GM19099 (cell line): ENCODE measurements around the gene NECAB2.

ENCODE experiments used
- POLR2A ChIP-seq: IDR thresholded peaks from 3 replicates; pipeline ENCODE4 v1.6.1; 2011; ENCODE audit warnings: low read depth; ENCODE audit not compliant: insufficient read length; ENCODE audit errors: extremely low read depth

NECAB2 gene

DNA sequence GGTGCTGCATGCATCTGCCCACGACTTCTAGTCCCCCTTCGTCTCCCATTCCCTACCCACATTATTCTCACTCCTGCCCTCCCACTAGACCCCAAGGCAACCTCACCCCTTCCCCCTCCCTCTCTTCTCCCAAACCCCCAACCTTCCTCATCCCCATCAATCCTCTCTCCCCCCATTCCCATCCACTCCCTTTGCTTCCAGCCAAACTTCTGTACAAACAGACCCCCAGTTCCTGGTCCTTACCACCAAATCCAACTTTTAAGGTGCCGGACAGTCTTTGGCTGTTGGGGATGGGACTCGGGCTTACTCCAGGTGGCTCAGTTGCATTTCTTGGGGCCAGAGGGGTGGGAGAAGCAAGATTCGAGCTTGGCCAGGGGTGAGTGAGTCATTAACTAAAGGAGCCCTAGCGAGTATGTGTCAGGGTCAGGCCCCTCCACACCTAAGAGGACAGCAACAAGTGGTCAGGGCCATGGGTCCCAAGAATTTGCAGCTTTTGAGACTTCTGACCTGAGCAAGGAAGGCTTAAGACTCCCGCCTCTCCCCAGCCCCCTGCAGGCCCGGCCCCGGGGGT is 74.3 kb downstream of the NECAB2 start, which contains the start of gene SLC38A8:
Gene SLC38A8, minus strand, starts transcription at position 488 of the 571 bp plus-strand sequence. CDS start 638 bp downstream, outside the sequence.
- no peak for TF ChIP-seq POLR2A

DNA sequence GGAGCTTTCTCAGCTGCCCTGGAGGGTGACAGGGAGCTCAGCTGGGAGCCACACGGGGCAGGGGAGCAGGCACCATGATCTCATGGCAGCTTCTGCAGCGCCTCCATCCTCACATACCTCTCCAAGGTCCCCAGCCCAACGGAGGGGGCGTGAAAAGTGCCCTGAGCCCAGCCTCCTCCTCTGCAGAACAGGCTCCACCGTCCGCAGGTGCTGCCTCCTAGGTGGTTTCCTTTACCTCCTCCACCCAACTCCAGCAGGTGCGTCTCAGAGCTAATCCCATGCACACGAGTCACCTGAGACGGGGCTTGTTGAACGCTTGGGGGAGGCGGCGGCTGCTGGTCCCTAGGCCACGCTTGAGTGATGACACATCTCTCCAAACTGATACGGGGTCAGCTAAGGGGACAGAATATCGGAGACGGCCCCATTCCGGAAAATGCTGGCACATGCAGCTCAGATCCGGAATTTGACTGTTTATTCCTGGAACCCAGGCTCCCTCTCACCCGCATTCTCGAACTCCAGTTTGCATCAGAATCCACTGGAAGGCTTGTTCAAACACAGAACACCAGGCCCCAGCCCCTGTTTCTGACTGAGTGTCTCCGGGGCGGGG is 74.9 kb downstream of the NECAB2 start:
- no peak for TF ChIP-seq POLR2A

DNA sequence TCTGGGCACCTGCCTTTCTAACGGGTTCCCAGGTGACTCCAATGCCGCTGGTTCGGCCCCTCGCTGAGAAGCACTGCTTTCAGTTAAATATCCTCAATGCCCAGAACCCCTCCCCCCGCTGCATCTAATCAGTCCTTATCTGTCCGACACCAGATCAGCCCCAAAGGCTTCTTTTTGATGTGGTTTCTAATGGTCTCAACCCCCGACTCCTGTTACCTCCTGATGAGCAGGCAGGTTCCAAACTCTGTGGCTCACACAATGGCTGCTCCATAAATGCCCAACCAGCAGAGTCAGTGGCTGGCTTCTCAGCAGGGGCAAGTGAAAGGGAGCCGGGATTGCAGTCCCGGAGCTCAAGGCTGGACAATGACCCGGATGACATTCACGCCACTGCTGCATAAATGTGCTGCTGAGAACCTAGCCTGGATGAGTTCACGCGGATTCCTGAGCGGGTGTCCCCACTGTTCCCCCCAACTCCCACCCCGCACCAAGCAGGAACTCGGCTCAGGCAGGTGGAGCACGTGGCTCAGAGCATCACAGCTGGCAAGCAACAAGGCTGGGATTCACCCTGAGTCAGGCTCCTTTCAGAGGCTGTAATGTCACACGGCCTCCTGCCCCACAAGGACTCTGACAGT is 75.6 kb downstream of the NECAB2 start:
- no peak for TF ChIP-seq POLR2A

DNA sequence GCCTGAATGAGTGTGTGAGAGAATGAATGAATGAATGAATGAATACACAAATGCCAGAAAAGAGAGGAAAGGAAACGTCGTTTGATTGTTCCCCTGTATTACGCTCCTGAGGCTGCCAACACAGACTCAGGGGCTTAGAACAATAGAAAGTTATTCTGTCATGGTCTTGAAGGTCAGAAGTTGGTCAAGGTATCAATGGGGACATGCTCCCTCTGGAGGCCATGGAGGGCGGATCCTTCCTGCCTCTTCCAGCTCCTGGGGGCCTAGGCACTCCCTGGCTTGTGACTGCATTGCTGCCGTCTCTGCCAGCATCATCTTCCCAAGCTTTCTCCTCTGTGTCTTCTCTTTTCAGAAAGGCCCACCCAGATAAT is 76.1 kb downstream of the NECAB2 start:
- no peak for TF ChIP-seq POLR2A

GRCh38 chr16:84045001-84045817 is 77.2 kb downstream of the NECAB2 start:
- no peak for TF ChIP-seq POLR2A

DNA sequence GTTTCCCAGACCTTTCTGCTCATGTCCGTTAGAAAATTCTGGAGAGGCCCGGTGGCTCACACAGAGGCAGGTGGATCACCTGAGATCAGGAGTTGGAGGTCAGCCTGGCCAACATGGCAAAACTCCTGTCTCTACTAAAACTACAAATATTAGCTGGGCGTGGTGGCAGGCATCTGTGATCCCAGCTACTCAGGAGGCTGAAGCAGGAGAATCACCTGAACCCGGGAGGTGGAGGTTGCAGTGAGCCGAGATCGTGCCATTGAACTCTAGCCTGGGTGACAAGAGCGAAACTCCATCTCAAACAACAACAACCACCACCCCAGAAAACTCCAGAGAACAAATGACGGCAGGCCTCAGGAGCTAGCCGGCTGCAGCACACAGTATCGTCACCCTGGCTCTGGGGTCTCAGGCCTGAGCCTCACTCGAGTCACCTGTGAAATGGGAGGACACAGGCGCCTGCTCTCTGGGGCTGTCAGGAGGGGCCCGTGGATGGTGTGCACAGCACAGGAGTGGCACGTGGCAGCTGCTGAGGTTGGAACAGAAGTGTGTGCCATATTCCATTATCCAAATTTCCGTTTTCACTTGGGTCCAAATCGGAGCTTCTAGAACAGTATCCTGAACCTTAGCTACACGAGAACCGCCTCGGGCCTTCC is 77.9 kb downstream of the NECAB2 start:
- TF ChIP-seq POLR2A: no peak

- no peak for TF ChIP-seq POLR2A
Measured at GRCh38 chr16:84047206-84047605, 79.2 kb downstream of the NECAB2 start.

- no peak for TF ChIP-seq POLR2A
Measured at GRCh38 chr16:84047626-84048025, 79.6 kb downstream of the NECAB2 start.

- no peak for TF ChIP-seq POLR2A
Measured at GRCh38 chr16:84048270-84048669, 80.2 kb downstream of the NECAB2 start.

- no peak for TF ChIP-seq POLR2A
Measured at GRCh38 chr16:84048871-84049270, 80.8 kb downstream of the NECAB2 start.

DNA sequence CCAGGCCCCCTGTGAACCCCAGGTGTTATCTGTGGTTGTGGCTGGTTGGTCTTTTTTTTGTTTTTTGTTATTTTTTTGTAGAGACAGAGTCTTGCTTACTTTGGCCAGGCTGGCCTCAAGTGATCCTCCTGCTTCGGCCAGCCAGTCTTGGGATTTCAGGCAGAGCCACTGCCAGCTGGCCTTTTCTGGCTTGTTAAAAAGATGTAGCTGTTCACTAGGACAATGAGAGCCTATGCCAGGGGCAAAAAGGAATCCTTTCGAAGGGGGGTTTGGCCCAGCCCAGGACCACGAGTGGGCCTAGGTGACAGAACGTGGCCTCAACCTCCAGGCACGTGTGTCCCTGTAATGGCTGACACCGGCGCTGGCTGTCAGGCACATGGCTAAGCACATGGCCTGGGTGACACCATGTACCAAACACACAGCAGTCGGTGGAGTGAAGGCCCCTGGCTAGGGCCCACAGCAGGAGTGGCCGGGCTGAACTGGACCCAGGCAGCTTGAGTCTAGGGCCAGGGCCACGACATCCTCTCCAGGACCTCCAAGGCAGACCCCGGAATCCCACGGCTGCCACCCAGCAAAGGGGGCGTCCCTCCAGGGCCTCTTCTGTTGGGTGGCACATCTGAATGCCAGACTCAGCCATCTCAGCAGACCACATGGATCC is 81.5 kb downstream of the NECAB2 start:
- TF ChIP-seq POLR2A: no peak

- no peak for TF ChIP-seq POLR2A
Measured at GRCh38 chr16:84050316-84050715, 82.3 kb downstream of the NECAB2 start.

GRCh38 chr16:84052071-84052622 is 84.1 kb downstream of the NECAB2 start:
- no peak for TF ChIP-seq POLR2A
